HG03103 (cell line): ENCODE data around the gene INPP5A.
A peak's percentile ranks its signal among the peaks of the same experiment; 100 is the strongest.
"Not testable (repeated sequence)": the region's sequence is repeated elsewhere in the genome, so short reads cannot be mapped to it uniquely, and the experiment has no call there.

Source experiments
- ATAC-seq: cut with Tn5 transposase; IDR thresholded peaks from one replicate; pipeline ENCODE4 v1.9.1; 2021; ENCODE audit warnings: low read depth; ENCODE audit not compliant: unreplicated experiment

INPP5A gene

GRCh38 chr10:132546567-132547420 is 9.2 kb downstream of the INPP5A start:
- ATAC-seq, result no peak

GRCh38 chr10:132547421-132547861 is 9.9 kb downstream of the INPP5A start:
- no peak for ATAC-seq

GRCh38 chr10:132548106-132548823 is 10.7 kb downstream of the INPP5A start:
- ATAC-seq, result no peak

- ATAC-seq, result no peak
Observed at GRCh38 chr10:132548869-132549268, 11.3 kb downstream of the INPP5A start.

GRCh38 chr10:132549371-132549770 is 11.8 kb downstream of the INPP5A start:
- ATAC-seq, result no peak

GRCh38 chr10:132550366-132551092 is 12.9 kb downstream of the INPP5A start:
- ATAC-seq, result no peak

GRCh38 chr10:132551093-132551807 is 13.7 kb downstream of the INPP5A start:
- peak; percentile 54 for ATAC-seq

GRCh38 chr10:132551808-132552130 is 14.2 kb downstream of the INPP5A start:
- ATAC-seq, result peak; percentile 14

GRCh38 chr10:132552635-132553034 is 15.0 kb downstream of the INPP5A start:
- ATAC-seq, result not testable (repeated sequence)

- ATAC-seq, result not testable (repeated sequence)
Observed at GRCh38 chr10:132553568-132553967, 16.0 kb downstream of the INPP5A start.

- ATAC-seq, result no peak
Observed at GRCh38 chr10:132554053-132554990, 16.7 kb downstream of the INPP5A start.

- no peak for ATAC-seq
Observed at GRCh38 chr10:132554991-132555647, 17.5 kb downstream of the INPP5A start.

- no peak for ATAC-seq
Observed at GRCh38 chr10:132555648-132556575, 18.3 kb downstream of the INPP5A start.

GRCh38 chr10:132556994-132557441 is 19.4 kb downstream of the INPP5A start:
- ATAC-seq, result no peak

- no peak for ATAC-seq
Observed at GRCh38 chr10:132557696-132558515, 20.3 kb downstream of the INPP5A start.

- ATAC-seq, result no peak
Observed at GRCh38 chr10:132558516-132559413, 21.2 kb downstream of the INPP5A start.
